LNCAP (cell line): ENCODE results near the gene ECE2.

ENCODE experiments used
- CTCF ChIP-seq: fragments of 450-650 bp; IDR thresholded peaks from 2 replicates; pipeline ENCODE4 v1.5.1; 2017; ENCODE audit warnings: mild to moderate bottlenecking

The ECE2 gene

GRCh38 chr3:184241447-184242296 lies 34.1 kb upstream of the ECE2 start:
- peak; percentile 79 for TF ChIP-seq CTCF

- TF ChIP-seq CTCF, result no peak
Observed at GRCh38 chr3:184242297-184242685, 33.5 kb upstream of the ECE2 start.

GRCh38 chr3:184248454-184249411 lies 27.1 kb upstream of the ECE2 start, which contains the start of gene ALG3:
Gene ALG3 (minus strand): TSS chr3:184248962. CDS start chr3:184248940, 22 bp downstream.
- TF ChIP-seq CTCF, result no peak

DNA sequence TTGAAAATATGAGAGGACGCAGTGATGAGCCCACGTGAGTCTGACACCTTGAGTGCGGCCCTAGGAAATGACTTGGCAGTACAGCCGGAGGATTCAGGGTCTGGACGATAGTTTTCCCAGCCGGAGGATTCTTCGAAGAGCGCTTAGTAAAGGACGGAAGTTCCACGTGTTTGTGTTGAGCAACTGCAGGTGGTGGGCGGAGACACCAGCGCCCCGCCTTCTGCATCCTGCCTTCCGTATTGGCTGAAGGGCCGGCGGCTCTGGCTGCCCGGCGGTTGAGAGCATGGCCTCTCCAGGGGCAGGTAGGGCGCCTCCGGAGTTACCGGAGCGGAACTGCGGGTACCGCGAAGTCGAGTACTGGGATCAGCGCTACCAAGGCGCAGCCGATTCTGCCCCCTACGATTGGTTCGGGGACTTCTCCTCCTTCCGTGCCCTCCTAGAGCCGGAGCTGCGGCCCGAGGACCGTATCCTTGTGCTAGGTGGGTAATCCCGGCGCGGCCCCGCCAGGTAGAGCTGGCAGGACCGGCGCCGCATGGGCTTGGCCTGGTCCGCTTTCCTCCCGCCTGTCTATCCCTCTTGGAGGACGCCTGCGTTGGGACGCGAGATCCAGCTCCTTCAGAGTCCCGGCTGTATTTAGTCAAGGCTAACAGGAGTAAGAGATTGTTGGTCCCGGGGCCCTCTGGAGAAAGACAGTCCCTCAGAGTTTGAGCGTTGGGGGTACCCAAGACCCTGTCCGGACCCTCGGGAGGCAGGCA lies 26.2 kb upstream of the ECE2 start, which contains the start of gene EEF1AKMT4:
Gene EEF1AKMT4 (plus strand): TSS at position 261 of the 755 bp plus-strand sequence. CDS start 23 bp downstream, at position 284.
- TF ChIP-seq CTCF, result peak; percentile 47

DNA sequence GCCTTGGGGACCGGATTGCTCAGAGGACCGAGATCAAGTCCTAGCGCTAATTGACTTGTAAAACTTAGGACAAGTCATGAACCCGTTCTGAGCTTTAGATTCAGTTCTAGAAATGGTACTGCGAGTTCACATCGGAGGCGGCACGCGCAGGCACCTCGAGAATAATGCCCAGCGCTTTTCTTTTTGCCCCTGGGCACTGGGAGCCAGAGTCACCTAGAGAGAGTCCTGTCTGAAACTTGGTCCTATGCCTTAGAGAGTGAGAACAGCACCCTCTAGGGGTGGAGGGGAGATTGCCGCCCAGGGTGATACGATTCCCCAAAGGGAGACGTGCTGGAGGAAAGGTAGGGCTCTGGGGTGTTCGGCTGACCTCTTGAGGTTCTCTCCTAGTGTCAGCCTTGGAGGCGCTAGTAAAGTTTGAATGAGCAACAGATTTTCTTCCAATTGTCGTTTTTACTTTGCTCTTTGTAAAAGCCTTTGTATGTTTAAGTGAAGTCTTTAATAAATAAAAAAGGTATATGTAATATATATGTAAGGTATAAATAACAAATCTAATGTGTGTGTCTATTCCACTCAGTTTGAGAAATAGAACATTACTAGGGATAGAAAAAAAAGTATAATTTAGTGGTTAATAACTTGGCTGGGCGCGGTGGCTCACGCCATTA lies 25.5 kb upstream of the ECE2 start:
- TF ChIP-seq CTCF, result peak; percentile 94

DNA sequence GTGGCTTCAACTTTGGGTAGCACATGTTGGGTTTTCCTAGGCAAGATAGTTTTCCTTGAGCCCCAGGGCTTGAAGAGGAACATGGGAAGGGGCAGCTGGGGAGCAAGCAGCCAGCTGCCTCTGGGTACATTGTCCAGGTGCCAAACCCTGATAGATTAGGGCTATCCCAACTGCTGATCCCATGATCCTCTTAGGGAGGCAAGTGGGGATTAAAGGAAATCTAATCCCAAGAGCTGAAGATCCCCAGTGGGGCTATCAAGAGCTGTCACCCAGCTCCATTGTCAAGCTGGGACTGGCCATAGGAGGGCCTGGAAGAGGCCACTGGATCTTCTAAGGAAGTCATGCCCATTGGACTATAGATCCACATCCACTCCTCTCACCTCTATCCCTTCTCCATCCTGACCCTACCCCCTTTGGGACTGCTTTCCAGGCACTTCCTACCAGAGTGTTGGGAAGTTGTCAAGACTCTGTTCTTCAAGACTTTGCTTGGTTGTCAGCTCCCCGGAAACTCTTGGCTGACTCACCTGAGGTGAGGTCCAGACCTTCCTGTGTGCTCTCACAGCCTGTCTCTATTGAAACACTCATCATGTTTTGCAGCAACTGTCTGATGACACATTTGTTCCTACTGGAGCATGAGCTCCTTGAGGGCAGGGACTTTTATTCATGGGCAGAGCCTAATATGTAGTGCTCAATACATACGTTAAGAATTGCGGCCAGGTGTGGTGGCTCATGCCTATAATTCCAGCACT lies 20.4 kb upstream of the ECE2 start:
- no peak for TF ChIP-seq CTCF
